Ecto neural progenitor cell (in vitro differentiated cells): ENCODE results near the gene MTMR2.

Experiments used
- DNase-seq: peaks from one replicate; pipeline ENCODE4 v3.0.0-alpha.2; 2018; ENCODE audit warnings: low spot score

The MTMR2 gene

DNA sequence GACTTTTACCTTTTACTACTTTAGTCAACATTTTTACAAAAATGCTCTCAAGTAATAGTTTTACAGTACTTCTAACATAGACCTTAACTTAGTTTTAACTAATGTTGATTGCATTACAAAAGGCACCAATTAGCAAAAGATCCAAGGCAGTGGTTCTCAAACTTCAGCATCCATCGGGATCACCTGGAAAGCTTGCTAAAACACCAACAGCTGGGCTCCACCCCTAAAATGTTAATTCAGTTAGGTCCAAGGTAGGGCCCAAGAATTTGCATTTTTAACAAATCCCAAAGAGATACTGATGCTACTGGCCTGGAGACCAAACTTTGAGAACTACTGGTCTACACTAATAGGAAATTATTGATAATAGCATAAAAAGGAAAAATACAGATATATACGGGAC lies 5.9 kb downstream of the MTMR2 start:
- DNase-seq = no peak

DNA sequence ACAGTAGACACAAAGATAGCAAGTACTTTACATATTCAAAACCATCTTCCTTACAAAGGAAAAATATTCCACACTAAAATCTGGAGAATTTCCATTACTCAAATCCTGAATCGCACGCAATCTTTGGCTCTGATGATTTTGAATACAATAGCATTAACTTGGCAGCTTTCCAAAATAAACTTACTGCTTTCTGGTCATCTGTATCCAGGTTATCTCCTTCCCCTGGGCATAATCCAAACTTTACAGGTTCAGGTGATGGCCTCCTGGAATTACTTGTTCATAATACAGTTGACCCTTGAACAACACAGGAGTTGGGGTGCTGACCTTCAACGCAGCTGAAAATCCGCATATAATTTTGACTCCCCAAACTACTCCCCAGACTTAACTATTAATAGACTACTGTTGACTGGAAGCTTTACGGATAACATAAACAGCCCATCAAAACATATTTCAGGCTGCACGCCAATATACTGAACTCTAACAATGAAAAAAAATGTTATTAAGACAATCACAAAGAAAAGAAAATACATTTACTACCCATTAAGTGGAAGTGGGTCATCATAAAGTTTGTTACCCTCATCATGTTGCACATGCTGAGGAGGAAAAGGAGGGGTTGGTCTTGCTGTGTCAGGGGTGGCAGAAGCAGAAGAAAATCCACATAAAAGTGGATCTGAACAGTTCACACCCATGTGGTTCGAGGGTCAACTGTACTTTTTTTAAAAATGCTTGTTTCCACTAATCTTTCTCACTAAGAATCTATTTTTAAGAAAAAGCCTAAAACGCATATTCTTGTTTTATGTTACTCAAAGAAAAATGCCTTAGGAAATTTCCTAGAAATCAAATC lies 6.5 kb downstream of the MTMR2 start:
- no peak for DNase-seq

DNA sequence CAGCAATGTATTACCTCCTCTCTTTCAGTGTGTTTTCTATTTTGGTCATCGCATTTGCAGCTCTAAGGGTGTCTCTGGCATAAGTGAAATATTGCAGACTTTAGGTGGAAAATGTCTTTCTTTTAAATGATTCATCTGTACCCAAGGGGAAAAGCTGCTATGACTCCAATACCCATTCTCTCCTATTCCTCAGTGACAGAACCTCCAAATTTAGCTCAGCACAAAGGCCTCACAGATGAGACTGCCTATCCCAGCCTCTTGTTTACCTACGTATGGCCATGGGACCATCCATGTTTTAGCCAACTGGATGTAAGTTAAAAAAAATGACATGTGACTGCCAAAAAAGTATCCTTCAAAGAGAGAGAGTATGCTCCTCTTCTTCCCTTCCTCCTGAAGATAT lies 7.9 kb downstream of the MTMR2 start:
- no peak for DNase-seq

DNA sequence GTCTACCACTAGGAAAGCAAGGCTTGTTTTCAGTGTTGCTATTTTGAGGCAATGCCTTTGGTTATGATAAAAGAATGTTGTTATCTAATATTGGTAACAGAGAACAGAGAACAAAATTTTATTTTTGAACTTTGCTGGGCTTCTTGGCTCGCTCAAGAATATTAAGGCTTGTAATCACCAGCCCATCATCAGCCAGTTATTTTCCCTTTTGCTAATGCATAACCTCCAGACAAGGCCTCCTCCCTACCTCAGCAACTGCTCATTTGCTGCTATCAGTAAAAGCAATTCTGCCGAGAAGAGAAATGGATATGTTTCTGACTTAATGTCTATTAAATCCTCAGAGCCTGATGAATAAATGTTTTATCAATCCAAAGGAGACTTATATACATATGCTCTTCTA lies 8.9 kb downstream of the MTMR2 start:
- DNase-seq = no peak

DNA sequence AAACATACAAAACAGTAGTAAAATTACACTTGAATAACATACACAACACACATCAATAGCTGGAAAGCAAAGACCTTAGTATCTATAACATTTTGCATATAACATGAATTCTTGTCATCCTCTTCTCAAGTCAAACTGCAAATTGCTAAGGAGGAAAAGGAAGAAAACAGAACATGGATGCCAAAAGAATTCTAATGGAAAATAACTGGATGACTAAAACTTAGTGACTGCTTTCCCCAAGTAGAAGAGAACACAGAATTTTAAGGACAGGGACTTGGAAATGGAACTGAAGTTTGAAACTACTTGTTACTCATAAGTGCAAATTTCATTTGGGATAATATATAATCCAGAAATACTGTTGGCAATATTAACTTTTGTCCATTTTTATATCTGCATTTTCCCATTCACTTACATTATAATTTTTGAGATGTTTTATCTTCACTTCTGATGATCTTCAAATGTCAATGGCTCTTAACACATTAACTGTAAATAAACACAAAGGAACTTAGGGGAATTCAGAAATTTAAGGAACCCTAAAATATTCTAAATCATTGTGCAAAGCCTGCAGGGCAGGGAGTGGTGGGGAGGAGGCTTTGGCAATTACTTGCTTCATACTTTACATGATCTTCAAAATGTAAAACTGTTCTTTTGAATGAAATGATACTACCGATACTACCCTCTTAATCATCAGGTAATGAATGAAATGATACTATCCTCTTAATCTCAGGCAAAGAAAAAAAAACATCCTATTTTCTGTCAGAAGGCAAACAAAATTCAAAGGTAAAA lies 9.9 kb downstream of the MTMR2 start:
- no peak for DNase-seq

DNA sequence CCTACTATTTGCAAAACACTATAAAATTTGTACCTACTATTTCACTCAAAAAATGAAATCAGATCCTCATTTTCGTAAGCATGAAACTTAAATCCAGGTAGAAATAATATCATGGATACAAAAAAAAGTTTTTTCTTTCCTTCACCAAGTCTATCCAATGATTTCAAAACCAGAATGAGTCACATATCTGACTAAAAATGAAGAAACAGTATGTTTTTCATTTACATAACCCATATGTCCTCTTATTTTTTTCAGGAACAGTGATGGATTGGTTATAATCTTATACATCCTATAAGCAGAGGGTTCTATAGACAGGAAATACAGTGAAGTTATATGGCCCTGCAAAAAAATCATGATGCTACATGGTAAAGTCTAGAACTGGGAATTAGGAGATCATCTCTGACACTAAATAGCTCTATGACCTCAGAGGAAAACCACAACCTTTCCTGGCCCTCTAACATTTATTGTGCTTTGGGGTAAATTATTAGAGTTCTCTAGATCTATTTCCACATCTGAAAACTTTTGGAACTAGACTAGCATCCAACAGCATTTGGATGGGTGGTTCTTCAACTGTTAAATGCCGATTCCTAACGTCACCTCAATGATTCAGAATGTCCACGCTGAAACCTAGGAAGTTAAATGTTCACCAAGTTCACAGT lies 10.9 kb downstream of the MTMR2 start:
- no peak for DNase-seq

DNA sequence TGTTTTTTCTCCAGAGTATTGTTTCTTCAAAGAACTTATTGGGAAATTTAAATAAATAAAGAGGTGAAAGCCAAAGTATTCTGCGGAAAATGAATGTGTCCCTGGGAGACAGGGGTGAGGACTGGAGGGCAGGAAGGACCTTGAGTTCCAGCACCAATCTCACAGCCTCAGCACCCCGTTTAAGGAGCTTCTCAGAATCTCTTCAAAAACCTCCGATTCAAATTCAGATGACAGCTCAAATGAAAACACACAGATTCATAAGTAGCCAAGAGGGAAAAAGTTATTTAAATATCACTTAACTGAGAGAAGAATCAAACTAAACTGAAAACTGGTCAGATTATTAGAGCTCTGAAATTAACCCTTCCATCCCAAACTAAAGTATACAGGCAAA lies 12.5 kb downstream of the MTMR2 start:
- no peak for DNase-seq

DNA sequence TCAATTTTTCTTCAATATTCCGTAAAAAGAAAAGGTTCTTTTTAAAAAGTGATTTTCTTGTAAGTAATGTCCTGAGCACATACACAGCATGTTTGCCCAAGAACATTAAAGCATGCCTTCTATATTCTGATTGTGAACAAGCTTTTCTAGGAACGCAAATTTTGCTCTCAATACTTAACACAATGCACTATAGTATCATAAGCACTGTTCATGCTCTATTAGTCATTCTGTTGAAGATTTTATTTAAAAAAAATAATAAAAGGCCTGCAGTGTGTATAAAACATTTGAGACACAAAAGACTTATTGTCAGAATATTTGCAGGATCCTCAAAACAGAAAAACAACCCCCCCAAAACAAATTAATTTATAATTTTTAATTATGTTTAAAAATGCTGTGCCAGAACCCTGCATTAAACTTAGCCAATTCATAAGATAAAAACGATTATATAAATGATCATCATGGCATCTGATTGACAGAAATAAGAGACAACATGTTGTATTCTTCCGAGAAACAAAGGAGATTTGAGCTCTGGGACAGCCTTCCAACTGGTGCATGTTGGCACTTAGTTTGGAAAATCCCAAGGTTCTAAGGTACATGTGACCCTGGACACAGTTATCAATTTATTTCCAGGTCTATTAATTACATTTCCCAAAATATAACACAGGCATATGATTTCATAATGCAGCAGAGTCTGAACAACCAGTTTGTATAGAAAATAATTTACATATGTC lies 13.1 kb downstream of the MTMR2 start:
- no peak for DNase-seq

DNA sequence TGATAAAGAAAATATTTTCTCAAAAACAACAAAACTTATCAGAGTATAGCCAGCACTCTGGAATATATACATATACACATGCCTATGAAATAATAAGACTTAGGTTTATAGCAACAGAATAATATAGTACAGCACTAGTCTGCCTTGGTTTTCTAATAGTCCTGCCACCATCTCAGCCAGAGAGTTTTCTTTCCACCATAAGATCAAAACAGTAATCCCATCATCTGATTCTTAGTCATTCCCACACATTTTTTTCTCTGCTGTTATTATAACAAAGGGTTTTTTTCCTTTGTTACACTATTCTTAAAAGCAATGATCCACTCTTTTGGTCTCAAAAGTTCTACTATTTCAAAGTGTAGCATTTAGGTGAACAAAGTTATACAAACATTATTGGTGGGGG lies 15.1 kb downstream of the MTMR2 start:
- DNase-seq = no peak

DNA sequence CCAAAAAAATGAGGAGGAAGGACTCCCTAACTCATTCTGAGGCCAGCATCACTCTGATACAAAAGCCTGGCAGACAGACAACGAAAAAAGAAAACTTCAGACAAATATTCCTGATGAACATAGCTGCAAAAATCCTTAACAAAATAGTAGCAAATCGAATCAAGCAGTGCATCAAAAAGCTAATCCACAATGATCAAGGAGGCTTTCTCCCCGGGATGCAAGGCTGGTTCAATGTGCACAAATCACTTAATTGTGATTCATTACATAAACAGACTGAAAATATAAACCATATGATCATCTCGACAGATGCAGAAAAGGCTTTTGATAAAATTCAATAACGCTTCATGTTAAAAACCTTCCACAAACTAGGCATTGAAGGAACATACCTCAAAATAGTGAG lies 16.4 kb downstream of the MTMR2 start:
- DNase-seq = no peak

DNA sequence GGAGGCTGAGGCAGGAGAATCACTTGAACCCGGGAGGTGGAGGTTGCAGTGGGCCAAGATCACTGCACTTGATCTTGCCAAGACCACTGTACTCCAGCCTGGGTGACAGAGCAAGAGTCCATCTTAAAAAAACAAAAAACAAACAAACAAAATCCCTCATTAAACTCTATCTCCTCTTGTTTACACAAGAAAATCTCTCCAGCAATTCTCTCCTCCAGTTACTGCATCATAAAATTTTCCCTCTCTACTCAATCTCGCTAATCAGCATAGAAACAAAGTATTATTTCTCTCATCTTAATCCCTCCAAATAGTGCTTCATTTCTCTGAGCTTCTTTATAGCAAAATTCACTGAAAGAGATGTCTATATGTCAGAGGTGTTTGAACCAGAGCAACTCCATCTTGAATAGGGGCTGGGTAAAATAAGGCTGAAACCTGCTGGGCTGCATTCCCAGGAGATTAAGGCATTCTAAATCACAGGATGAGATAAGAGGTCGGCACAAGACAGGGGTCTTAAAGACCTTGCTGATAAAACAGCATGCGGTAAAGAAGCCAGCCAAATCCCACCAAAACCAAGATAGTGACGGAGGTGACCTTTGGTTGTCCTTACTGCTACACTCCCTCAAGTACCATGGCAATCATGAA lies 19.8 kb downstream of the MTMR2 start:
- DNase-seq = no peak

DNA sequence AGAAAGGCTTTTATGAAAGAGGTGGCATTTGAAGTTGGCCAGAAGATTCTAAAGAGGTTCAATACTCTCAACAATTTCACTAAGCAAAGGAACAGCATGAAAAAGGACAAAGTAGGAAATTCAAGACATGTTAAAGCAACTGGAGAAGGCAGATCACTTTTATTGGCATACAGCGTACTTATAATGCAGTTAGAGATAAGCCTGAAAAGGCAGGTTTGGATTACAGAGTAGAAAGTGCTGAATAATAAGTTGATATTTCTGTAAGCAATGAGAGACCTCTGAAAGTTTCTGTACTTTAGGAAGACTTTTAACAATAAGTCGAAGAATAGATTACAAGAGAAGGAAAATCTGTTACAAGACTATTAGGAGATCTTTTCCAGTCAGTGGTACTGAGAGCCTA lies 25.1 kb downstream of the MTMR2 start:
- DNase-seq = no peak

DNA sequence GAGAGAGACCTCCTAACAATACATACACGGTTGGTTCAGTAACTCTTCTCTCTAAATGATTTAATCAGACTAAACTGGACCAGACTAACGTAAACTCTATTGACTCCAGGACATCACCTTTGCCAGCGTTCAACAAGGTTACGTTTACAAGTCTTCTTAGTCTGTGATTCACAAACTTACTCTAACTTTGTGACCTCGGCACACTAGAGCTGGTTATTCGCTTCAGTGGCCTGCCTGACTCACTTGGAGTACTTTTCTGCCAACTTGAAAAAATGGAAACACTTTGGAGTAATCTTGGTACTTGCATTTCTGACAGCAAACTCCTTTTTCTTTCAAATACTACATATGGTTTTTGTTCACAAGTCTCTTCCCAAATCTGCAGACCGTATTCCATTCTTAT lies 26.2 kb downstream of the MTMR2 start:
- DNase-seq = no peak

DNA sequence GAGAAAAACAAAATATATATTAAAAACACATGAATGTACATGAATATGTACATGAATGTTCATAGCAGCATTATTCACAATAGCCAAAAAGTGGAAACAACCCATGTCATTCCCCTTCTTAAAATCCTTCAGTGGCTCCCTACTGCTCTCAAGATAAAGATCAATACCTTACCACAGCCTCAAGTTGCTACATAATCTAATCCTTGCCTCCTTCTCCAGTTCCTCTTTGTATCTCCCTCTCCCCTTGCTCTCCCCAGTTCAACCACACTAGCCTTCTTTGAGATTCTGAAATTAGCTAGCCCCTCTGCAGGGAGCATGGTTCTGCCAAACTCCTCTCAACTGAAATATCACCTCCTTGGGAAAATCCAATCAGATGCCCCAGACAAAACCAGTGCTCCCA lies 28.1 kb downstream of the MTMR2 start:
- DNase-seq = no peak

DNA sequence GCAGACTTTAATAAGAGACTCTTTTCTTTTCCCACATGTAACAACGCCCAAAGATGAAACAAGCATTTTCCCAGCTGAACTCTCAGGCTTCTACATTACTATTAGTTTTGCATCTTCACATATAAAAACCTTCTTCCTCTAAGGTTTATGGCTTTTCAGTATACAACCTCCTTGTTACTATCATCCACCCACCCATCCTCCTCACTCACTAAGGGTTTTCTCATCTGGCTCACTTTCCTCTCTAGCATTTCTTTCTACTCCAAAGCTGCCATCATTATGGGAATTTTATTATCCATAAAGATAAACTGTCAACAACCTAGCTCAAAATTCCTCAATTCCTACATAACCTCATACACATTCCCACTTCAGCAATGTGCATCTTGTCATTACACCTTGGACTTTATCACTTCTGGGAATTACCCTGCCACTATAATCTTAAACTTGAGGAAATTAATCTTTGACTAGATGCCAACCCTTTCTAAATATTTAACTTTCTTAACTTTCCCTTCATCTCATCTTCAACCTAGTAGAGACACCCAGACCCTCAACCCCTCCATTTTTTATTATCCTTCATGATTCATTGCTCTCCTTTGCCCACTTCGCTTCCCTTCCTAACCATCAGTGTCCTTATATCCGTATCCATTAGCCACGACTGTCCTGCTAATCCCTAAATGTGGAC lies 30.9 kb downstream of the MTMR2 start:
- no peak for DNase-seq

DNA sequence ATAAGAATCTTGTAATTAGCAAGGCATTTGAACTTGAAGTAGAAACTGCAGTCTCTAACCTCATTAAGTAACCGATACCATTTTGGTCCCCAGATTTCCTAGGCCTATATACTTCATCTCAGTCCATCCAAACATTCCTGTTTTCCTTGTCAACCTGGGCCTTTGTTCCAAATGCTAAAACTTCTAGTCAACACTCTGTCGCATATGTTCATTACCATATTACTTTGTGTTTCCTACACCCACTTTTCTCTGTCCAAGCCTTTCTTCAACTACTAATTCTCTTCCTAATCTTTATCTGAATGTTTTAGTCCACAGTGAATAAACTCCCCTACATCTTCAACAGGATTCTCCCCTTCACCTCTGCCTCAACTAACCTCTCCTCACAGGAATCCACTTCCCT lies 31.4 kb downstream of the MTMR2 start:
- DNase-seq = no peak

DNA sequence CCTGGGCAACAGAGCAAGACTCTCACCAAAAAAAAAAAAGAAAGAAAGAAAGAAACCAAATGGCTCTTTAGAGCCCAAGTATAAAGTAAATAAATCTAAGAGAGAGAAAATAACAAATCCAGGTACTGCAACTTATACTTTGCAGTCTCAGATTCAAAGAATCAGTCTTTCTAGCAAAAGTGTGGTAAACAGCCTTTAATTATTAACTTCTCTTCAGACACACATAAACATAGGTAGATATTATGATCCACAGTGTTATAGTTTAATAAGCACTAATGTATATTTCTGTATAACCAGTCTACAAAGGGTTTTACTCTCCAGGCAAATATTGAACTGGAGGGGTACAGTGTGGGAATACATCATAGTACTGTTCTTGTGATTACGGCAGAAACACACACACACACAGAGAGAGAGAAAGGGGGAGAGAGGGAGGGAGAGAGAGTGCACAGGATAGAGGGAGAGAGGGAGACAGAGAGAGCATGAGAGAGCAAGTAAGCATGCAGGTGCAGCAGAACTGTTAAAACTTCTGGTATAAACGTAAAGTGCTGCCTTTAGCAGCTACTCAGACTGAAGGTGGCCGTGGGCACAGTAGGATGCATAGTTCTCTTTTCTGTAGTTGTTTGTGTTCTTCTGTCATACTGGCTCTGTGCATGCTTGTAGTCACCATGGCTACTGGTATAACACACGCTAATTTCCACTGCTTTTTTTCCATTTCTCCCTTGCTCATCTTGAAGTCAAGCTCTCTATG lies 32.3 kb downstream of the MTMR2 start:
- DNase-seq = no peak

DNA sequence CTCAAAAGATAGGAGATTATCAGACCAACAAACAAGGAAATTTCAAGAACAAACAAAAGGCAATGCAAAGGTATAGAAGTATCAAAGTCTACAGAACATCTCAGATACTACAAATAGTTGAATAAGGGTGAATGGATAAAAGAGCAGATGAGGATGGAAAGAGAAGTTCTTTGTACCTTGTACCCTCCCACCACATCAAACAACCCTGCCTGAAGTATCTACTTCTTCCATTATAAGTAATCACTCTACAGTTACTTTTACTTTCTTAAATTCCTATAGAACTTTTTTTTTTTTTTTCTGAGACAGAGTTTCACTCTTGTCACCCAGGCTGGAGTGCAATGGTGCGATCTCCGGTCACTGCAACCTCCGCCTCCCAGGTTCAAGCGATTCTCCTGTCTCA lies 35.1 kb downstream of the MTMR2 start:
- no peak for DNase-seq

DNA sequence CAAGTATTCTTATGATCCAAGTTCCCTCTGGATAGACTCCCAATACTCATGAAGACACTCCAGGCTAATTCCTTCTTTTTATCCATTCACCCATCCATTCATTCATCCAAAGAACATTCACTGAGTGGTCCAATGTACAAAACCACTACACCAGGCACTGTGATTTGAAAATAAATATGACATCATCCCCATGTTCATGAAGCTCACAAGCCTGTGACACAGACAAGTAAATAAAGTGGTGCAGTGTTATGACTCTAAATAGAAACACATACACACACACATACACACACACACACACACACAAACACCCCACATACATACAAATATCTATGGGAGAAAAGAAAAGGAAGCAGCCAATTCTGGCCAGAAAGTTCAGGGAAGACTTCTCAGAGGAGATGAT lies 35.5 kb downstream of the MTMR2 start:
- DNase-seq = no peak

DNA sequence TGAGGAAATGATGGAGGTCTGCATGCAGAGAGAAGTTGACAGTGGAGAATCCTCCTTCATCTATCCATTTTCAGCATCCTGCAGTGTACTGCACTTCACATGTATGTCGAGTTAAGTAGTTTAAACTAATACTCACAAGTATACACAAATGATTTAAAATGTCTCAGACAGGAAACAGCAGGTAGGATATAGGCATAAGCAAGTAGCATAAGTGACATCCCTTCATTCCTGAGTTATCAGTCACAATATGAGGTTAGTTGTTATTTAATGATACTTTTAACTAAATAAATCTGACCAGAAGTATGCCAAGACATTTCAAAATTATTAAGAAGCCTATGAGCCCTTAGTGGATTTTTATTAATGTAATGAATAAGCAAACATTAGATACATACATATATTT lies 37.4 kb downstream of the MTMR2 start:
- no peak for DNase-seq

DNA sequence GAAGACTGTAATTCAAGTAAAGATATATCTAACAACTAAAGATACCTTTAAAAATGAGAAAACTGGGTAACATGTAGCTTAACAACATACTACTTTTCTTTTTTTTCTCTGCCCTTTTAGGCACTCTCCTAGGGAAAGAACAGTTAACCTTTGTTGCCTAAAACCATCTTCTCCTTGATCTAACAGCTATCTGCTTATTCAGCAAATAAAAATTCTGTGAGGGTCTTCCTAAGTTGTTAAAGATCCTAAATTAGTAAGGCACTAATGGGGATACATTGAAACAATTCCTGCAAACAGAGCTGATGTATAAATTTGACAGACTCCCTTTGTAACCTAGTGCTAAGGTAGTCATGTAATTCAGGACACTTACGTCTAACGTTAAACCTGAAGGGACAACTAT lies 39.1 kb downstream of the MTMR2 start:
- no peak for DNase-seq
